H9 (cell line): Measurements from ENCODE around the gene MOB1B. TPM values are rescaled to one million over a fixed set of nuclear protein-coding genes. Genes with fewer than 3 reads are reported as not detected.
A peak's percentile ranks its signal among the peaks of the same experiment; 100 is the strongest.

ENCODE experiments used
- DNase-seq: peaks from one replicate; pipeline ENCODE4 v3.0.0-alpha.2; 2017
- H2AFZ ChIP-seq: one replicate; pipeline ENCODE4 v1.6.1; 2013; ENCODE audit warnings: mild to moderate bottlenecking, low read length, control low read depth, moderate library complexity
- H2AK5ac ChIP-seq: 2 replicates; pipeline ENCODE4 v1.6.1; 2013; ENCODE audit warnings: low read length, control low read depth, mixed read lengths; ENCODE audit not compliant: insufficient read length
- H2BK120ac ChIP-seq: one replicate; pipeline ENCODE4 v1.6.1; 2013; ENCODE audit warnings: low read depth, mild to moderate bottlenecking, low read length, control low read depth, inconsistent platforms; ENCODE audit not compliant: poor library complexity, severe bottlenecking
- H2BK12ac ChIP-seq: 2 replicates; pipeline ENCODE4 v1.6.1; 2013; ENCODE audit warnings: low read length, control low read depth, mixed read lengths, low read depth; ENCODE audit not compliant: insufficient read length
- H2BK15ac ChIP-seq: 2 replicates; pipeline ENCODE4 v1.6.1; 2013; ENCODE audit warnings: low read depth, low read length, control low read depth
- H2BK20ac ChIP-seq: one replicate; pipeline ENCODE4 v1.6.1; 2013; ENCODE audit warnings: low read depth, mild to moderate bottlenecking, low read length, control low read depth, inconsistent platforms; ENCODE audit not compliant: poor library complexity, severe bottlenecking
- H2BK5ac ChIP-seq: 2 replicates; pipeline ENCODE4 v1.6.1; 2013; ENCODE audit warnings: low read length, control low read depth, mixed read lengths; ENCODE audit not compliant: insufficient read length
- H3K14ac ChIP-seq: 2 replicates; pipeline ENCODE4 v1.6.1; 2013; ENCODE audit warnings: low read length, control low read depth; ENCODE audit not compliant: insufficient read depth
- H3K18ac ChIP-seq: 2 replicates; pipeline ENCODE4 v1.6.1; 2013; ENCODE audit warnings: low read depth, mild to moderate bottlenecking, mixed read lengths, low read length, control low read depth; ENCODE audit not compliant: insufficient read length
- H3K23ac ChIP-seq: 2 replicates; pipeline ENCODE4 v1.6.1; 2013; ENCODE audit warnings: low read length, control low read depth, mixed read lengths, low read depth; ENCODE audit not compliant: insufficient read length
- H3K23me2 ChIP-seq: 2 replicates; pipeline ENCODE4 v1.6.1; 2013; ENCODE audit warnings: low read depth, mild to moderate bottlenecking, mixed read lengths, low read length, control low read depth; ENCODE audit not compliant: insufficient read length, poor library complexity, severe bottlenecking
- H3K27ac ChIP-seq: 2 replicates; pipeline ENCODE4 v1.5.1; 2013; ENCODE audit warnings: low read length, control low read depth, mixed read lengths, low read depth; ENCODE audit not compliant: insufficient read length
- H3K27me3 ChIP-seq: 2 replicates; pipeline ENCODE4 v1.6.1; 2013; ENCODE audit warnings: low read length, control low read depth, inconsistent platforms; ENCODE audit not compliant: insufficient read depth
- H3K4ac ChIP-seq: 2 replicates; pipeline ENCODE4 v1.6.1; 2013; ENCODE audit warnings: low read depth, mild to moderate bottlenecking, control low read depth, inconsistent platforms, low read length, moderate library complexity
- H3K4me1 ChIP-seq: 2 replicates; pipeline ENCODE4 v1.6.1; 2013; ENCODE audit warnings: low read length, control low read depth, inconsistent platforms; ENCODE audit not compliant: insufficient read depth
- H3K4me2 ChIP-seq: 2 replicates; pipeline ENCODE4 v1.6.1; 2013; ENCODE audit warnings: low read length, control low read depth, mixed read lengths; ENCODE audit not compliant: insufficient read length, insufficient read depth
- H3K56ac ChIP-seq: 2 replicates; pipeline ENCODE4 v1.6.1; 2013; ENCODE audit warnings: low read depth, mild to moderate bottlenecking, mixed read lengths, low read length, control low read depth; ENCODE audit not compliant: insufficient read length
- H3K79me1 ChIP-seq: 2 replicates; pipeline ENCODE4 v1.6.1; 2013; ENCODE audit warnings: low read depth, mild to moderate bottlenecking, moderate library complexity, low read length, control low read depth, inconsistent platforms; ENCODE audit not compliant: insufficient read depth, poor library complexity, severe bottlenecking
- H3K79me2 ChIP-seq: 2 replicates; pipeline ENCODE4 v1.6.1; 2013; ENCODE audit warnings: low read length, control low read depth, inconsistent platforms; ENCODE audit not compliant: insufficient read depth
- H3K9ac ChIP-seq: 2 replicates; pipeline ENCODE4 v1.6.1; 2013; ENCODE audit warnings: low read length, control low read depth, mixed read lengths; ENCODE audit not compliant: insufficient read length; ENCODE audit errors: extremely low read depth
- H3K9me3 ChIP-seq: one replicate; pipeline ENCODE4 v1.6.1; 2013; ENCODE audit warnings: low read depth, low read length, inconsistent platforms; ENCODE audit not compliant: control insufficient read depth
- H3T11ph ChIP-seq: one replicate; pipeline ENCODE4 v1.6.1; 2013; ENCODE audit warnings: mild to moderate bottlenecking, low read length, control low read depth, inconsistent platforms
- H4K20me1 ChIP-seq: one replicate; pipeline ENCODE4 v1.6.1; 2013; ENCODE audit not compliant: control insufficient read depth, insufficient read length, insufficient read depth
- H4K5ac ChIP-seq: 2 replicates; pipeline ENCODE4 v1.6.1; 2013; ENCODE audit warnings: low read depth, mild to moderate bottlenecking, mixed read lengths, low read length, control low read depth; ENCODE audit not compliant: insufficient read length
- H4K8ac ChIP-seq: replicated peaks from 2 replicates; pipeline ENCODE4 v1.6.1; 2013; ENCODE audit warnings: low read length, control low read depth, mixed read lengths, low read depth; ENCODE audit not compliant: insufficient read length
- H4K91ac ChIP-seq: 2 replicates; pipeline ENCODE4 v1.6.1; 2013; ENCODE audit warnings: low read depth, mild to moderate bottlenecking, moderate library complexity, mixed read lengths, low read length, control low read depth; ENCODE audit not compliant: insufficient read length
- H3K27ac Mint-ChIP-seq, 3 experiments: 2 replicates in 2 of 3; 3 replicates in 1 of 3; pipeline ENCODE4 v1.8.0; 2020 to 2021; ENCODE audit warnings: mixed read lengths in 3 of 3, mild to moderate bottlenecking in 1 of 3, moderate library complexity in 1 of 3
- H3K27me3 Mint-ChIP-seq: 2 replicates; pipeline ENCODE4 v1.8.0; 2021; ENCODE audit warnings: low read depth, mild to moderate bottlenecking, moderate library complexity, mixed read lengths
- H3K36me3 Mint-ChIP-seq, 3 experiments: 2 replicates in 2 of 3; 3 replicates in 1 of 3; pipeline ENCODE4 v1.8.0; 2020 to 2021; ENCODE audit warnings: low read depth in 3 of 3, mixed read lengths in 3 of 3; ENCODE audit not compliant: insufficient read depth in 1 of 3
- H3K4me1 Mint-ChIP-seq, 2 experiments: 2 replicates each; pipeline ENCODE4 v1.8.0; 2020; ENCODE audit warnings: mixed read lengths in 2 of 2
- H3K4me3 Mint-ChIP-seq, 2 experiments: 2 replicates in 1 of 2; 3 replicates in 1 of 2; pipeline ENCODE4 v1.8.0; 2020 to 2021; ENCODE audit warnings: mild to moderate bottlenecking in 2 of 2, mixed read lengths in 2 of 2, moderate library complexity in 1 of 2
- H3K9me3 Mint-ChIP-seq, 2 experiments: 2 replicates in 1 of 2; 3 replicates in 1 of 2; pipeline ENCODE4 v1.8.0; 2020; ENCODE audit warnings: mild to moderate bottlenecking in 2 of 2, mixed read lengths in 2 of 2, moderate library complexity in 1 of 2
- WGBS: extraction: QIAGEN DNeasy Blood & Tissue Kit; methylation state at CpG from one replicate; pipeline ENCODE4 v1.1.7; 2013; ENCODE audit warnings: missing lambda C conversion rate, low lambda C conversion rate, mixed read lengths; ENCODE audit not compliant: insufficient read length; ENCODE audit errors: extremely low coverage; 5-methylcytosine and 5-hydroxymethylcytosine counted together
- total RNA-seq: library from RNA; stranded (reverse); gene quantifications from 2 replicates; pipeline ENCODE4 v1.2.1, GENCODE V29; 2021
- TF ChIP-seq, protein P1 (sequence below): fragments of 200-600 bp; sonication (generic); conservative IDR thresholded peaks from 3 replicates; pipeline ENCODE4 v1.8.0; 2021; ENCODE audit warnings: antibody characterized with exemption, mild to moderate bottlenecking

MOB1B gene
- total RNA-seq, 1 experiment from 2014 or later = 30.3 TPM

- peaks cover 16% of the 10 kb centered on the region; the same call in 1 of the 2 replicates for H3K79me2 ChIP-seq
- no peaks in the 10 kb centered on the region; a peak in 1 of 5 replicates for H3K9me3 Mint-ChIP-seq
- no peak overlapping the region for H3K9ac ChIP-seq
- peaks cover 16% of the 10 kb centered on the region for H3K79me1 ChIP-seq
- no peak overlapping the region for H4K91ac ChIP-seq
- H2BK120ac ChIP-seq = no peak overlapping the region
- no peaks in the 10 kb centered on the region for H3K27me3 Mint-ChIP-seq
- H3K4me3 Mint-ChIP-seq = no peak overlapping the region
- no peak overlapping the region for H3K4ac ChIP-seq
- no peak overlapping the region for H4K5ac ChIP-seq
- H3K4me1 Mint-ChIP-seq = peaks cover 0 to 7% of the 10 kb centered on the region in 2 experiments; a peak in 1 of 4 replicates
- no peak overlapping the region for H3K56ac ChIP-seq
- no peaks in the 10 kb centered on the region for H3K23me2 ChIP-seq
- H3K27me3 ChIP-seq = no peaks in the 10 kb centered on the region
- no peak overlapping the region for H3K27ac Mint-ChIP-seq
- no peak overlapping the region for H2BK5ac ChIP-seq
- H2BK15ac ChIP-seq = no peak overlapping the region
- H4K20me1 ChIP-seq = no peaks in the 10 kb centered on the region
- no peak overlapping the region for H3K23ac ChIP-seq
- no peak overlapping the region for H2BK20ac ChIP-seq
- WGBS = no CpG with 5 or more reads among the region's 2 CpGs
- peaks cover 9 to 23% (median 10%) of the 10 kb centered on the region in 3 experiments for H3K36me3 Mint-ChIP-seq
- H2AK5ac ChIP-seq = no peak overlapping the region
- H3K9me3 ChIP-seq = no peaks in the 10 kb centered on the region
- H3K4me1 ChIP-seq = no peaks in the 10 kb centered on the region
- no peak overlapping the region for H2BK12ac ChIP-seq
- TF ChIP-seq, protein P1, sequence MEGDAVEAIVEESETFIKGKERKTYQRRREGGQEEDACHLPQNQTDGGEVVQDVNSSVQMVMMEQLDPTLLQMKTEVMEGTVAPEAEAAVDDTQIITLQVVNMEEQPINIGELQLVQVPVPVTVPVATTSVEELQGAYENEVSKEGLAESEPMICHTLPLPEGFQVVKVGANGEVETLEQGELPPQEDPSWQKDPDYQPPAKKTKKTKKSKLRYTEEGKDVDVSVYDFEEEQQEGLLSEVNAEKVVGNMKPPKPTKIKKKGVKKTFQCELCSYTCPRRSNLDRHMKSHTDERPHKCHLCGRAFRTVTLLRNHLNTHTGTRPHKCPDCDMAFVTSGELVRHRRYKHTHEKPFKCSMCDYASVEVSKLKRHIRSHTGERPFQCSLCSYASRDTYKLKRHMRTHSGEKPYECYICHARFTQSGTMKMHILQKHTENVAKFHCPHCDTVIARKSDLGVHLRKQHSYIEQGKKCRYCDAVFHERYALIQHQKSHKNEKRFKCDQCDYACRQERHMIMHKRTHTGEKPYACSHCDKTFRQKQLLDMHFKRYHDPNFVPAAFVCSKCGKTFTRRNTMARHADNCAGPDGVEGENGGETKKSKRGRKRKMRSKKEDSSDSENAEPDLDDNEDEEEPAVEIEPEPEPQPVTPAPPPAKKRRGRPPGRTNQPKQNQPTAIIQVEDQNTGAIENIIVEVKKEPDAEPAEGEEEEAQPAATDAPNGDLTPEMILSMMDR = peak; percentile 28; the same call in 2 of the 3 replicates
- H4K8ac ChIP-seq = no peak overlapping the region
- H3K14ac ChIP-seq = no peak overlapping the region
- H3K4me2 ChIP-seq = no peak overlapping the region
- no peak for DNase-seq
- no peak overlapping the region for H3K18ac ChIP-seq
- no peak overlapping the region for H3T11ph ChIP-seq
- no peak overlapping the region for H2AFZ ChIP-seq
- H3K27ac ChIP-seq = no peak overlapping the region
These were observed 11.8 kb downstream of the MOB1B start for GRCh38 chr4:70914000-70914399.
